HG03342 (cell line): ENCODE results near the gene PEX26.
"Not testable (repeated sequence)": the region's sequence is repeated elsewhere in the genome, so short reads cannot be mapped to it uniquely, and the experiment has no call there.

Experiments used
- ATAC-seq: cut with Tn5 transposase; IDR thresholded peaks from one replicate; pipeline ENCODE4 v1.9.1; 2021; ENCODE audit warnings: mild to moderate bottlenecking, moderate library complexity; ENCODE audit not compliant: unreplicated experiment

The PEX26 gene

DNA sequence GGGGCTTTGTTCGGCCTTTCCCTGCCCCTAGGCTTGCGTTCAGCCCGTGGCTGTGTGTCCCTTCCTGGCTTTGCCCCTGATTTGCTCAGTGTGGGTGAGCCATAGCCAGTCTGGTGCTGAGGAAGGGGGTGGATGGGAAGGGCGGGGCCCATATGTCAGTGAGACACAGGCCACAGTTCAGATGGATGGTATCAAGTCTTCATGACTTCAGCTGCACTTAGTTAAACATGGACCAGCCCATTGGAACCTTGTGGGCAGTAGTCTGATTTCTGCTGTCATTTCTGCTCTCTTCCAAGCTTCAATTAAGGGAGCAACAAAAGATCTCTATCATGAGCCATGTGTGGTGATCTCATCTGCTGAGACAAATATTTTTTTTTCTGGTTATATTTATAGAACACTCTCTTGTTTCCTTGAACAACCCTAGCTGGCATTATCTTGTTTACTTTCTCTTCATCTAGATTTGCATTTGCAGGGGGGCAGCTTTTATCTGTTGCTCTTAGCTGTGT, 21.6 kb upstream of the PEX26 start:
- ATAC-seq, result no peak

DNA sequence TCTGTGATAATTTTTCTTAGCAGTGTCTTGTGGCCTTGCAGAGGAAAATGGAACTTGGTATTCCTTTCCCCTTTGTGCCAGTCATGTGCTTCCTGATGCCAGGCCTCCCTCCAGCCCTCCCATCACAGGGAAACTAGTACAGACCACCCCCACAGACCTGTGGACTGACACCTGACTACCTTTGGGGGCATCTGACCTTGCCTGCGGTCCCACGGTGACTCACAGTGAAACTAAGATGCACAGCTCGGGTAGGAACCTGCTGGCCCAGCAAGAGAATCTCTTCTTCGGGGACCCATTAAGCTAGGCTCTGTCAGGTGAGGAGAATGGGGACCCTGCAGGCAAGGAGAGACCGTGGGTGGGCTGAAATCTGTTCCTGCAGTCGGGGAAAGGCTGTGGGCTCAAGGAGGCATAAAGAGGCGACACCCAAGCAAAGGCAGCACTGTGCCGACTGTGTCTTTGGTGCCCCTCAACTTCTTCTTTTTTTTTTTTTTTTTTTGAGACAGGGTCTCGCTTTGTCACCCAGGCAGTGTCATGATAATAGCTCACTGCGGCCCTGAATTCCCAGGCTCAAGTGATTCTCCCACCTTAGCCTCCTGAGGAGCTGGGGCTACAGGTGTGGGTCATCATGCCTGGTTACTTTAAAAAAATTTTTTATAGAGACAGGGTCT, 20.8 kb upstream of the PEX26 start:
- peak; percentile 63 for ATAC-seq

DNA sequence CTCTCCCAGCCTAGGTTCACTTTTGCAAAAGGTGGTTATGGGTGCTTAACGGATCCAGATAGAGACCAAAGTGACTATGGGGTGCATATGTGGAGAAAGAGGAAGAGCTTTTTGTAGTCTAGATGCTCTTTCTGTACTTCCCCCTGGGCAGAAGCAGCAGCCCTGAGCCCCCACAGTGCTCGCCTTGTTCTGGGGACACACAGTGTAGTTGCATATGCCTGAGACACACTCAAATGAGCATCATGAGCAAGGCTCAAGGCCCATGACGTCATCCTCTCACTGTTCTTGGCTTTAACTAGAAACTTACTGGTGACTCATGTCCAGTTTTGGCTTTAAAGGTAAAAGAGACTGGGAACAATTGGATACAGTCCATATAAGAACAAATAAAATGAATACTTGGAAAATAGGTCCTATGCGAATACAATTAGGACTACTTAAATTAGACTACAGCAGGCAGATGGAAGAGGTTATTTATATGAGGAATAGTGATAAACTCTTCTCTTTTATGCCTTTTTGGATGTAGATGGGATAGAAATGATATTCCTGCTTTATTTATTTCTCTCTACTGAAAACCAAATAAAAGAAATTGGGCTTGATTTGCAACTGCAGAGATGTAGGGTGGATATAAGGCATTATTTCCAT, 20.1 kb upstream of the PEX26 start:
- ATAC-seq, result peak; percentile 67

DNA sequence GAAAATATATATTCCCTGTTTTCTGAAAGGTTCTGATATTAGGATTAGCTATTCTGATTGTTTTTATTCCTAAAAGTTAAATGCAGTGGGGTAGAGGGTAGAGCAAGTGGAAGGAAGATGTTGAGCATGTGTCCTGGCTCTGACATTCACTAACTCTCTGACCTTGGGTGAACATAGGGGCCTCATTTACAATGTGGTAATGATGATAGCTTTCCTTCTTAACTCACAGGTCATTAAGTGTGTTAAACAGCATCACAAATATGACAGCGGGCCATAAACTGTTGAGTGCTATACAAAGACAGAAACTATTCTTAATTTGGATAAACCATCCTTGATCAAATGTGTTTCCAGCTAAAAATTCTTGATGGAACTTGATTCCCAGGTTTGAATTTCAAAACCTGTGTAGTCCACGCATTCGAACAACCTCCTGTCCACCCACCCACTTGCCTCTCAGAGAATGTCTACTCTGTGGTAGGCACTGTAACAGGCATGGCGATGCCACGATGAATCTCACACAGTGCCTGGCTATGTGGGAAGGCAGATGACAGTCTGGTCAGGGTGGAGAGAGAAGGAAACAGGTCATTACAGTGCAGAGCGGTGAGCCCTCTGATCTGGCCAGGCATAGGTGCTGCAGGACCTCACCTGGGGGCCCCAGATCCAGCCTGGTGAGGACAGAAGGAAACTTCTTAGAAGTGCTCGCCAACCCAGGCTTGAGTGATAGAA, 19.3 kb upstream of the PEX26 start:
- ATAC-seq, result no peak

DNA sequence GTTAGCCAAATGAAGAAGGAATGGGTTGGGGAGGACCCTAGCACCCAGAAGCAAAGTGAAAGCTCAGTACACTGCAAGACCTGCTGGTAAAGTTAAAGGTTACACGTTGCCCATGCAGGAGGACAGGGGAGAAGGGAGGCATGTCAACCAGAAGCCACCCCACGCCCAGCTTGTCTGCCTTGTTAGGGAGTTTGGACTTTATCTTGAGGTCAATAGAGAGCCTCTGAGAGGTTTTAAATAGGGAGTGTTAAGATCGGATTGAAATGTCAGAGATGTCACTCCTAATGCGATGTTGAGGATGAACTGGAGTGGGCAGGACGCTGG, 18.7 kb upstream of the PEX26 start:
- no peak for ATAC-seq

DNA sequence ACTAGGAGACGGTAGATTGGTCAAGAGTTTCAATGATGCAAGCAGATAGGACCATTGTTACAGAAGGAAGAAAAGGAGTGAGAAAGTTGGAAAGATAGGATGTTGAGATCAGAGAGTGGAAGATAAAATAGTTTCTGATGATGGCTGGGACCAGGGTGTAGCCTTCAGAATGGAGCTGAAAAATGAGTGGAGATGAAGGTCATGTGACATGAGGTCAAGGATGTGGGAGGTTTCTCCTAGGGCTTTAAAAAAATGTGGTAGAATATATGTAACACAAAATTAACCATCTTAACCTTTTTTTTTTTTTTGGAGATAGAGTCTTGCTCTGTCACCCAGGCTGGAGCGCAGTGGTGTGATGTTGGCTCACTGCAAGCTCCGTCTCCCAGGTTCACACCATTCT, 18.3 kb upstream of the PEX26 start:
- no peak for ATAC-seq

DNA sequence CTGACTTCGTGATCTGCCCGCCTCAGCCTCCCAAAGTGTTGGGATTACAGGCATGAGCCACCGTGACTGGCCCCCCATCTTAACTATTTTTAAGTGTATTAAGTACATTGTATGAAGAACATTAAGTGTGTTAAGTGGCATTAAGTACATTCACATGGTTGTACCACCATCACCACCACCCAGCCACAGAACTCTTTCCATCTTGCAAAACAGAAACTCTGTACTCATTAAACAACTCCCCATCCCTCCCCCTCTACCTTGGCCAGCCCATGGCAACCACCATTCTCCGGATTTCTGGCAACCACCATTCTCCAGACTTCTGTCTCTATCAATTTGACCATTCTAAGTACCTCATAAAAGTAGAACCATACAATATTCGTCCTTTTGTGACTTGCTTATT, 17.8 kb upstream of the PEX26 start:
- no peak for ATAC-seq

DNA sequence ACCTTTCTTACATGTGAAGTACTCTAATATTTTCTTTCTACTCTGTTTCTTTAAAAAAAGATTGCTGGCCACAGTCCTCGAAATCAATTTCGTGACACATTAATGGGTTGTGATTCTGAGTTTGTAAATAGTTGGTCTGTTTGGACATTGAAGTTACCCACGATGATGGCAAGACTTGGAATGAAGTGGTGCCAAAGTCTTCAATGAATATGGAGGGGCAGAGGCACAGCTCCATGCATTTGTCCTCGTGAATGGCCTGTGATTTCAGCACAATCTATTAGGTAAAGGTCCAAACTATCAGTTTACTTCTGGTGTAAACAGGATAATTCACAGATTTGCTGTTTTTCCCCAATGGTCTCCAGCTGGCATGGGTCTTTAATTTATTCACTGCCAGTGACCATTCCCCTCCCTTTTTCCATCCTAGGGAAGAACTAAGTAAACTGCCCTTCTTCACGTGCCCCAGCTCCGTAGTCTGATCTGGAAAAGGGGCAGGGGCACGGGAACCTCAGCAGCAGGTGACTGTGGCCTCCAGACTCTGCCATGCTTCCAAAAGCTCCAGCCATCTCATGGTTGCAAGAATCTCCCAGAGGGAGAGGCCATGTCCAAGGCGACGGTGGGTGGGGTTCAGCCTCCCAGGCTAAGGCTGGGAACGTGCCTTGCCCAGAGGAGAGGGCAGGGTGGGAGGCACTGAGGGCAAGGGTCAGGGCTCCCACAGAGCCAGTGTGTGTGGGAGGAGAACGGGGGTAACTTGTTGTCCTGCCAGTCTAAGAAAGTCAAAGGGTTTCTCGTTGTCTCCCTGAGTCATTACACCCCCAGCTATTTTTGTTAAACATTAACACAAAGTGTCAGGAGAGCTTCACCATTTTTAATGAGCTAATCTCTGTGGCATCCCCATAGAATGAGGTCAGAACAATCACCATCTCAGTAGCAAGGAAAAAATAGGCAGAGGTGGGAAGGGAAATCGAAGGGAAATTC, 16.9 kb upstream of the PEX26 start:
- no peak for ATAC-seq

DNA sequence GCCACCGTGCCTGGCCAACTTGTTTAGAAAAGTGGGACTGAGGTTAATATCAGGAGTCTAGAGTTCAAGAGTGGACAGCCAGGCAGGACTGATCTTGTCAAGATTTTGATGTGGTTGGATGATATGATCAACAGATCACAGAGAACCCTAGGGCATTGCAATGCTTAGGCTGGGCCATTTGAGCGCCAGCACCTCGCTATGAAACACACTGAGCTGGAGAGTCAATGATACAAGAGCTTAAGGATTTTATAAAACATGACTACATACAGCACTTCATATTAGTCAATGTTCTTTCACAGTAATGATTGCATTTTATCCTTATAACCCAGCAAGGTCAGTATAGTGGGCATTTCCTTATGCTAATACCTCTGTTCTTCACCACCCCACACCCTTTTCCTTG, 15.4 kb upstream of the PEX26 start:
- no peak for ATAC-seq

DNA sequence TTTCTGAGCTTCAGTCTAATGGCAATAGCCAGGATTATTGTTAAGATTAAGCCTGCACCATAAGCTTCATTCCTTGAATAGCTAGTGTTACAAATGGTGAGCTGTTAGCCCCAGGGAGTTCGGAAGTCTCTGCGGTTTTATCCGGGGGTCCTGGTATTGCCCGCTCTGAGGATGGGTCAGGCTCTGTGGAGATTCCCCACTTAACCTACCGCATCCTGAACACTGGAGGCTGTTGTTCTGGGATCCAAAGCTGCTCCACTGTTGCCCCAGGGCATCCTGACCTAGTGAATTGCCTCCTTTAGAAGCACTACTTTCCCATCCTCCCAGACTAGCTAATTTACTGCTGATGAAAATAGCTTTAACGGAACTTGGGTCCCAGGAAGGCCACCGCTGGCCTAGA, 14.5 kb upstream of the PEX26 start:
- ATAC-seq, result no peak

DNA sequence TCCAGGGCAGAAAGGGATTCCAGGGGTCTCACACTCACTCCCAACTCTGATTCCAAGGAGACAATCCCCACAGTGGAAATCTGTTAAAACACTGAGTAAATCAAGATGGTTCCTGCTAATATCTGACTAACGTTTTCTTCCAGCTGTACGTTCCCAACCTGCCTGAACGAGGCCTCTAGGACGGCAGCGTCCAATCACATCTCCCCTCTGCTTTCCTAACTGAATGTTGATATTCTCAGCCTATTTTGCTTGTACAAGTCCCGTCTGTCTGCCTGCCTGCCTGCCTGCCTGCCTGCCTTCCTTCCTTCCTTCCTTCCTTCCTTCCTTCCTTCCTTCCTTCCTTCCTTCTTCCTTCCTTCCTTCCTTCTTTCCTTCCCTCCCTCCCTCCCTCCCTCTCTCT, 14.1 kb upstream of the PEX26 start:
- ATAC-seq, result not testable (repeated sequence)

DNA sequence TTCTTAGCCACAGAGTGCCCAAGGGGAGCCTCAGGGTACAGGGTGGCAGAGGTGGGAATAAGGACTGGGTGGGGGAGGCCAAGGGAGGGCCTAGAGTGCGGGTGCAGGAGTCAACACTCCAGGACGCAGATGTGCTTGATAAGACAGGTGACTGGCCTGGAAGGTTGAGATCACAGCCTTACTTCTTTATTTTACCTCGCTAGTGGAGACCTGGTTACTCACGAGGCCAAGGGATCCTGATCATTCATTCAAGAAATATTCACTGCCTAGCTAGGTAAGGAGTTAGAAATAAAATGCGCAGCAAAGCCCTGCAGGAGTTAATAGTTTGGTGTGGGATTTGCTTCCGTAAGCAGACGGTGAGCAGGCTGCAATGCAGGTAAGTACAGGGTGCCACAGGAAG, 13.2 kb upstream of the PEX26 start:
- no peak for ATAC-seq

DNA sequence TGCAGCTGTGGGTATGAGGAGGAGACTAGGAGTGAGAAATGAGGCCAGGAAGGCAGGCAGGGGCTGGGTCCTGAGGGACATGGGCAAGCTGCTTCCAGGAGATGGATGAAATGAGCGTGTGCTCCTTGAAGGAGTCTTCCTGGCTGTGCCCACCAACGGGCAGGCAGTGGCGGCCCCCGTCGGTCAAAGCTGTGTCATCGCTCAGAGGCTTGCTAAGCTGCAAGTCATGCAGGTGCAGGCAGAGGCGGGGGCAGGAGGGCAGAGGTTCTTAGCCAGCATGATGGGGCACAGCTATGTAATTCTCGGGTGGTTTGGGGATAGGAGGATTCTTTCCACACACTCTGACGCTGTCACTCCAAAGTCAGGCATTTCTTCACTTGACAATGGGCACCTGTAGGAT, 12.5 kb upstream of the PEX26 start:
- ATAC-seq, result no peak

DNA sequence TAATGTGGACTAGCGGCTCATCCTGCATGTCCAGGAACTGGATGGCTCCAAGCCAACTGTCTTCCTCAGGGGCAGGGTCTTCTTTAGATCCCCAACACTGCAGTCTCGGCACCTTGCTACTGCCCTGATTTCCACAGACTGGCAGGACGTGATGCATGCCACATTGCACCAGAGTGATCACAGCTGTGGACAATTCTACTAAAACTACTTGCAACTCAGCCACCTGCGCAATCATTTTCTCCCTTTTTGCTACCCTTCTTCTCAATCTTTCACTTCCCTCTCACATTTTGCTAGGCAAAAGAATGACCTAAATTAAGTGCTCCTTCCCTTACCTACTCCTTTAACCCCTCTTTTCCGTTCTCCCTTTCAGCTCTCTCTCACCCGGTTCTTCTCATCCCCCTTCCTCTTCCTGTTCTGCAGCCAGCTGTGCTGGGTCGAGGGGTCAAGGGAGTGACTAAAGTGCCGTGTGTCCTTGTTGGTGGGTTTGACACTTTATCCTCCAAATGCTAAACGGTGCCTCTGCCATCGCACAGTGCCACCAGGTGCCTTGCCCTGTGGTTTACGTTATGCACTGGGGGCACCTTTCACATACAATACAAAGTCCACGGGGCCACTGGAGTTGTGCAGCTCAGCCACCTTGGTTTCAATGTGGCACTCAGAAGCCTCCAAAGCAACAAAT, 11.5 kb upstream of the PEX26 start:
- no peak for ATAC-seq

DNA sequence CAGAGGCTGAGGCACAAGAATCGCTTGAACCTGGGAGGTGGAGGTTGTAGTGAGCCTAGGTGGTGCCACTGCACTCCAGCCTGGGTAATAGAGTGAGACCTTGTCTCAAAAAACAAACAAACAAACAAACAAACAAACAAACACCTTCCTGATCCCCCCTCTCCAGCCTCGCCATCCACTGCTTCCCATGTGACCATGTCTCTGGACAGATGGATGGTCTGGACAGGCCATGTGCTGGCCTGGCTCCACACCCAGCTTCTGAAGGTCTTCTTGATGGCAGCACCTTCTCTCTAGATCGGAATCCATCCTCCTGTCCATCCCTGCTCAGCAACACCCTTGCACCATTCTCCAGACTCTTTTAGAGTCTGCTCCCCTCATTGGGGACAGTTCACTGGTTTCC, 10.7 kb upstream of the PEX26 start:
- no peak for ATAC-seq

DNA sequence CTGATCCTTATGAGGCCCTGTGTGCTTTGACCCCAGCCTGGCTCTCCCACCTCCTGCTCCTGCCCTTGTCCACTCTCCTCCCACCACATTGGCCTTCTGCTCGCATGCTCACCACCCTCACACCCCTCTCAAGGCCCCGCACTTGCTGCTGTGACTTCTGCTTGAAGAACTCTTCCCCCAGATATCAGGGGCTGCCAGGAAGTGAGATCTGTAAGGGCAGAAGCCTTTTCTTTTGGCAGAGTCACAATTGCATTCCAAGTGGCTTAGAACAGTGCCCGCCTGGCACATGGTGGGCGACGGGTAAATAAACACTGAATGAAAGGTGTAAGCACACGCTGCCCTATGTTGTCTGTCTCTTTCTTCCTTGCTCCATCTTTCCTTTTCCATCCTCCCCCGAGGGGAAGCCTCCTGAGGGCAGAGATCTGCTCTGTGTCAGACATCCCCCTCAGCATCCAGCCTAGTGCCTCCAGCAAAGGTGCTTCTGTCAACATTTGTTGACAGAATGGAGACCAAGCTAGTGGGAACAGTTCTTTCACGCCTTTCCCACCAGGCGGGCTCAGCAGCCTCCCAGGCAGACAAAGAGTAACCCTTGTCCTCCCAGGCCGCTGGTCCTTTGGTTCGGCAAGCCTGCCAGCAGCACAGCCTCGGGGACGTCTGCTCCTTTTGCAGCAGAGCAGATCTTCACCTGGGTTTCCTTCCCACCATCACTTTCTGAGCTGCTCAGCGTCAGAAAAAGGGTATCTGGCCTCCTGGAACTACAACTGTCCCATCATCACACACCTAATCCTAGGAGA, 10.0 kb upstream of the PEX26 start:
- ATAC-seq, result no peak

DNA sequence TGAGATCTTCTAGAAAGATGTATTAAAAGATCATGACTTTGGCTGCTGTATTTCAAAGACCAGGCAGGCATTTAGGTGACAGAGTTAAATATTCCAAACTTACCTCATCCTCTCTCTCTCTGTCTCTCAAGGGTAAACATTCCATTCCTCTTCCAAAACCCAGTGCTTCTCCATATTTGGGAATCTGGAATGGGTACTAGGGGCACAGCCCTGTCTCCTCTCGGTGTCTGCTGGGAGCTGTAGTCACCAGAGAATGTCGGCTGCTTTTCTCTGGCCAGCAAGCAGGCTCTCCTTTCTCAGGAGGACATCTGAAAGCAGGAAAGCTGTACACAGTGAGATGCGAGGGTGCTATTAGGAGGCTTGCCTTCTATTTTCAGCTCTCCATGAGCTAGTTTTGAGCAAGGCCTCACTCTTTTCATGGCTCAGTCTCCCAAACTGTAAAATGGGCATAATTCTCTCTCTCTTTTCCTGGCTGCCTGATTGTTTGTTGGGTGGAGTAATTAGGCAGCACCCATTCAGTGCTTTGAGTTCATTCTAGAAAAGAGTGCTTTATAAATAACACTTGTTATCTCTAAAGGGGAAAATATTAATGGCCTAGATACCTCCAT, 9.3 kb upstream of the PEX26 start:
- ATAC-seq, result no peak

DNA sequence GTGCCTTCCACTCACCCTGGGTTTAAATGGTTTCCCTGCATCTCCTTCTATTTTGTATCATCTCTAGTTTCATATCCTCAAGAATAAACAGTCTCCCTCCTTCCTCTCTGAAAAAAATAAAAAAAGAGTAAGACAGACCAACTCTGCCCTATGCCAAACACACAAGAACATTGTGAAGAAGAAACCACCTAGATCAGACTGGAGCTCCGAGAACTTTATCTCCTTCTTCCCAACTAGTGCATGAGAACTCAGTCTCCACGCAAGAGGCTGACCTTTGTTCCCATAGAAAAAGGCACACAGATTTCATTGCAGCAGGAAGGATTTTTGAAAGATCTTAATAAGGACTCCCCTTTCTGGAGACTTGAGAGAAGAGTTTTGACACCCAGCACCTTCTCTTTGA, 8.7 kb upstream of the PEX26 start:
- no peak for ATAC-seq

DNA sequence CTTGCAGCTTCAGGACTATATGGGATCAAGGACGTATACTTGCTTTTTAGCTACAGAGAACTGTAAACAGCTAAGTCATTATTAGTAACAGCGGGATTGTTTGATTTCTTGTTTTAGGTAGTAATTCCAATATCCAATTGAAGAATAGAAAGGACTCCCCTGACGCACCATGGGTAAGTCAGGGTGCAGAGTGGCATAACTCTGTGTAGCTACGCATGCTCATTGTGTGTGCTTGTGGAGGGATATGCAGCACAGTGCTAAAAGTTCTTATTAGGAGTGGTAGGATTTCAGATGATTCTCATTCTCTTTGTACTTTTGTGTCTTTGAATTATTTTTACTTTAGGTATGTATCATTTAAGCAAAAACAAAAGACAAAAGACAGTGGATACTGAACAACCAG, 7.7 kb upstream of the PEX26 start:
- ATAC-seq, result no peak
